ENCODE data around the gene MORF4L1. TPM values are rescaled to one million over a fixed set of nuclear protein-coding genes. Genes with fewer than 3 reads are reported as not detected.
"Not testable (repeated sequence)": the region's sequence is repeated elsewhere in the genome, so short reads cannot be mapped to it uniquely, and the experiment has no call there.

The MORF4L1 gene
- total RNA-seq, 1 donor from 2014 or later: 296 TPM

DNA sequence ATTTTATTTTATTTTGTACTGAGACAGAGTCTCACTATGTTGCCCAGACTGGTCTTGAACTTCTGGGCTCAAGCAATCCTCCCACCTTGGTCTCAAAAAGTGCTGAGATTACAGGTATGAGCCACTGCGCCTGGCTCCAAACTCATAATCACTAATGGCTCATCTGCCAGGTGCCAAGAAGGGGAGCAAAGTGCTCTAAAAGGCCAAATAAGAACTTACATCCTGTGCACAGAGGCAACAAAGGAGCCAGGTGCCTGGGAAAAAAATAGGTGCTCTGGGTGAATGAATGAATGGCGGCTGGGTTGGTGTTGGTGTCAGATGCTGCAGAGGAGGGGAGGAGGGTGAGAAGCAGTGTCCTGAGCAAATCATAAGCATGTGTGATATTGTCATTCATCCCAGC is 35.6 kb upstream of the MORF4L1 start:
- DNase-seq (ENCODE audit: low read depth): no peak
- TF ChIP-seq, protein P1, sequence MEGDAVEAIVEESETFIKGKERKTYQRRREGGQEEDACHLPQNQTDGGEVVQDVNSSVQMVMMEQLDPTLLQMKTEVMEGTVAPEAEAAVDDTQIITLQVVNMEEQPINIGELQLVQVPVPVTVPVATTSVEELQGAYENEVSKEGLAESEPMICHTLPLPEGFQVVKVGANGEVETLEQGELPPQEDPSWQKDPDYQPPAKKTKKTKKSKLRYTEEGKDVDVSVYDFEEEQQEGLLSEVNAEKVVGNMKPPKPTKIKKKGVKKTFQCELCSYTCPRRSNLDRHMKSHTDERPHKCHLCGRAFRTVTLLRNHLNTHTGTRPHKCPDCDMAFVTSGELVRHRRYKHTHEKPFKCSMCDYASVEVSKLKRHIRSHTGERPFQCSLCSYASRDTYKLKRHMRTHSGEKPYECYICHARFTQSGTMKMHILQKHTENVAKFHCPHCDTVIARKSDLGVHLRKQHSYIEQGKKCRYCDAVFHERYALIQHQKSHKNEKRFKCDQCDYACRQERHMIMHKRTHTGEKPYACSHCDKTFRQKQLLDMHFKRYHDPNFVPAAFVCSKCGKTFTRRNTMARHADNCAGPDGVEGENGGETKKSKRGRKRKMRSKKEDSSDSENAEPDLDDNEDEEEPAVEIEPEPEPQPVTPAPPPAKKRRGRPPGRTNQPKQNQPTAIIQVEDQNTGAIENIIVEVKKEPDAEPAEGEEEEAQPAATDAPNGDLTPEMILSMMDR (IDR thresholded peaks at IDR 0.05; ENCODE audit: insufficient read depth, low read length, severe bottlenecking): no peak
- Histone ChIP-seq H3K36me3 (ENCODE audit: control insufficient read depth, insufficient read depth, low read length) (no peaks in the 10 kb centered on the region), H3K27me3 (ENCODE audit: control insufficient read depth, insufficient read depth, low read length) (peaks cover 1% of the 10 kb centered on the region), H3K4me3 (ENCODE audit: low read depth, low read length) (no peak overlapping the region)
- no peak for FAIRE-seq

DNA sequence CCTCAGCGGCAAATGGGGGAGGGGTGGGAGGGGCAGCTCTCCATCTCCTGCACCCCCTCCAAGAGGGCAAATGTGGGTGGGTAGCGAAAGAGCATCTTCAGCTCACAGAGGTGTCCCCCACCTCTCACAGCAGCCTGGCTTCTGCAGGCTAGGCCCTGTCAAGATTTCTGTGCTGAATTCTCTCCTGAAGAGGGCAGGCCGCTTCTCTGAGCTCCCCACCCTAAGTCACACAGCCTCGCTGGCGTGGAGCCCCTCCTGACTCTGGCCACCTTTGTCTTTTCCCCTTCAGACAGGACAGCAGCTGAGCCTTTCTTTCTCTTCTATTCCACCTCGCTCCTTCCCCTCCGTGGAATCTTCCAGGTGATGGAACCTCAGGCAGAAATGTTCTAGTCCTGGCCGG is 35.1 kb upstream of the MORF4L1 start:
- DNase-seq (ENCODE audit: low read depth): no peak

DNA sequence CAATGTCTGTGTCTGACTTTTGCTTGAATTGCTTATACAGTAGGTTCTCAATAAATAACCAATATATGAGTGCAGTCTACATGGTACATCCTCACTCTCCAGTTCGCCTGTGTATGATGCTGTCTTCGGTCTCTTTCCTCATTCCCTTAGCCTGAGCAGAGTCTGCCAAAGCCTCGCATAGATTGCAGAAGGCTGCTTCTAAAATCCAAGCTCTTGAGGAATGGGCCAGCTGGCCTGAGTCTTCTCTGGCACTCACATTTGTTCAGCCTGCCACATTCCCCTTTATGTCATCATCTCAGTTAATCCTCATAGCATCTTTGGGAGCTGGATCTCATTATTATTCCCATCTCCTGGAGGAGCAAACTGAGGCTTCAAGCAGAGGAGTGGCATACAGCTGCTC is 34.2 kb upstream of the MORF4L1 start:
- DNase-seq (ENCODE audit: low read depth): no peak
- Histone ChIP-seq H3K4me3 (ENCODE audit: low read depth, low read length) (no peak overlapping the region), H3K36me3 (ENCODE audit: control insufficient read depth, insufficient read depth, low read length) (no peaks in the 10 kb centered on the region), H3K27me3 (ENCODE audit: control insufficient read depth, insufficient read depth, low read length) (peaks cover 1% of the 10 kb centered on the region)
- TF ChIP-seq, protein P1 (IDR thresholded peaks at IDR 0.05; ENCODE audit: insufficient read depth, low read length, severe bottlenecking): no peak
- FAIRE-seq: no peak

More for the DNA sequence above, 35.1 kb upstream of the MORF4L1 start:
- FAIRE-seq: no peak
- peaks cover 1% of the 10 kb centered on the region for H3K27me3 ChIP-seq (ENCODE audit: control insufficient read depth, insufficient read depth, low read length)
- H3K4me3 ChIP-seq (ENCODE audit: low read depth, low read length): no peak overlapping the region
- H3K36me3 ChIP-seq (ENCODE audit: control insufficient read depth, insufficient read depth, low read length): no peaks in the 10 kb centered on the region
- TF ChIP-seq, protein P1 (IDR thresholded peaks at IDR 0.05; ENCODE audit: insufficient read depth, low read length, severe bottlenecking): no peak

DNA sequence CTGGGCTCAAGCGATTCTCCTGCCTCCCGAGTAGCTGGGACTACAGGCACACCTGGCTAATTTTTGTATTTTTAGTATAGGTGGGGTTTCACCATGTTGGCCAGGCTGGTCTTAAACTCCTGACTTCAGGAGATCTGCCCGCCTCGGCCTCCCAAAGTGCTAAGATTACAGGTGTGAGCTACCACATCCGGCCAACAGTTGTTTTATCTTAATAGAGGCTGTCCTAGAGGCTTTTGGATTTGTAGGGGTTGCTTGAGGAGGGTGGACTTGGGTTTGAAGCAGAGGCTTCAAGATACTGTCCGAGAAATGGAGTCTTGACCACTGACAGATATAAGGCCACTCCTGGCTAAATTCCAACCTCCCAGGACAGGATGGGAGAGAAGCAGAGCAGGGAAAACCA is 33.5 kb upstream of the MORF4L1 start:
- H3K36me3 ChIP-seq (ENCODE audit: control insufficient read depth, insufficient read depth, low read length); DNase-seq (ENCODE audit: low read depth); H3K4me3 ChIP-seq (ENCODE audit: low read depth, low read length); H3K27me3 ChIP-seq (ENCODE audit: control insufficient read depth, insufficient read depth, low read length); FAIRE-seq: not testable (repeated sequence)

DNA sequence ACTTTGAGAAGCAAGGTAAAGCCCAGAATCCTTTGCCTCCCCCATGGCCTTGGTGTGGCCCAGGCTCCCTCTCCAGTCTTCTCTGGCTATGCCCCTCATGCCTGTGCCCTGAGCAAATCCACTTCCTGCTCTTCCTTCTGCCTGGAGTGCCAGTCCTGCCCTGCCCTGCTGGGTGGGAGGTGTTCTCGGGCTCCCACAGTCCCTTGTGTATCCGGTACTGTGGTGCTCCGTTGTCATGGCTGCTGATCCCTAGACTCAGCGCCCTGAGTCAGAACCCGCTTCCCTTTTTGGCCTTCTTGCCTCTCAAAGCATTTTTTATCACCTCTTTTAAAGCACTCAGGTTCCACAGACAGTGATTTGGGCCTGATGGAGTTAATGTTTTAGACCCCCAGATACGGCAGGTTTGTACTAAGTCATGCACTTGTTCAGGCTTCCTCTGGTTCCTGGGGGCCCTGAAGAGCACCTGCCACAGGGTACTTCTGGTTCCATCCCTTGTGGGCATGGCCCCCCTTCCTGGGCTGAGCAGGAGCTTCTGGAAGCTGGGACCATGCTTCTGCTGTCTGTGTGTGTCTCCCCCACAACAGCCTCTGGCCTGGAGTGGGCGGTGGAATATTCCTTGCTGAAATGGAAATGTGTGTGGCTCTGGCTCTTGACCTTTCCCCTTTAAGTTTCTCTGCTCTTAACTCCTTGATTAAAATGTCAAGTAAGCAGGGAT is 31.9 kb upstream of the MORF4L1 start:
- Histone ChIP-seq H3K27me3 (ENCODE audit: control insufficient read depth, insufficient read depth, low read length) (no peaks in the 10 kb centered on the region), H3K36me3 (ENCODE audit: control insufficient read depth, insufficient read depth, low read length) (no peaks in the 10 kb centered on the region), H3K4me3 (ENCODE audit: low read depth, low read length) (no peak overlapping the region)
- FAIRE-seq: no peak
- TF ChIP-seq, protein P1 (IDR thresholded peaks at IDR 0.05; ENCODE audit: insufficient read depth, low read length, severe bottlenecking): no peak
- DNase-seq (ENCODE audit: low read depth): peak; percentile 19

DNA sequence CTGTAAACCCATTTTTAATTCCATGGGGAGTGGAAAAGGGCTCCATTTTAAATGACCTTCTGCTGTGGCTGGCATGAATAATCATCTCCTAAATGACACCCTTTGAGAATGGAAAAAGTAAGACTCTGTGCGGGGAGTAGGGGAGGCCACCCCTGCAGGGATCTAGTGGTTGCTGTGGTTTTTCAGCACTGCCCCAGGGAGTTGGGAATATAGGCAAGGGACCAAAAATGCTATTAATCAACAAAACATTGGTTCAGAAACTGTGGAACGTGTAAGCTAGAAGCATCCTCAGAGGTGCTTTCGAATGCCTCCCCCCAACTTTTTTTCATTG is 31.3 kb upstream of the MORF4L1 start:
- FAIRE-seq (no peak), DNase-seq (ENCODE audit: low read depth) (no peak)
- Histone ChIP-seq H3K36me3 (ENCODE audit: control insufficient read depth, insufficient read depth, low read length) (no peaks in the 10 kb centered on the region), H3K4me3 (ENCODE audit: low read depth, low read length) (no peak overlapping the region), H3K27me3 (ENCODE audit: control insufficient read depth, insufficient read depth, low read length) (no peaks in the 10 kb centered on the region)
- TF ChIP-seq, protein P1 (IDR thresholded peaks at IDR 0.05; ENCODE audit: insufficient read depth, low read length, severe bottlenecking): no peak
